ENCODE data around the gene KLHL8.

- TF ChIP-seq TAF1 (IDR thresholded peaks at IDR 0.05; ENCODE audit: low read depth, low read length) (no peak), POLR2A (IDR thresholded peaks at IDR 0.05; ENCODE audit: low read depth, low read length) (no peak), POLR2AphosphoS5 (IDR thresholded peaks at IDR 0.05; ENCODE audit: low read depth, low read length) (no peak), PAX5 (IDR thresholded peaks at IDR 0.05; ENCODE audit: insufficient read depth, low read length, severe bottlenecking) (no peak), SPI1 (IDR thresholded peaks at IDR 0.05; ENCODE audit: low read depth, low read length) (no peak)
Observed at GRCh38 chr4:87257523-87257922, 37.1 kb upstream of the KLHL8 start.

Measured in GM12891 (cell line).